ENCODE data around the gene PDE9A. TPM values are rescaled to one million over a fixed set of nuclear protein-coding genes. Genes with fewer than 3 reads are reported as not detected.

The PDE9A gene
- total RNA-seq, 2 experiments from 2014 or later: 6.5 to 7.7 TPM

GRCh38 chr21:42688226-42688840 is 34.9 kb downstream of the PDE9A start:
- no peaks in the 10 kb centered on the region for H3K27me3 Mint-ChIP-seq
- H3K36me3 Mint-ChIP-seq: no peaks in the 10 kb centered on the region
- H3K9me3 Mint-ChIP-seq: no peaks in the 10 kb centered on the region
- DNase-seq: no peak
- peaks cover 16% of the 10 kb centered on the region for H3K4me1 Mint-ChIP-seq
- H3K27ac Mint-ChIP-seq: no peak overlapping the region
- no peak overlapping the region for H3K4me3 Mint-ChIP-seq

DNA sequence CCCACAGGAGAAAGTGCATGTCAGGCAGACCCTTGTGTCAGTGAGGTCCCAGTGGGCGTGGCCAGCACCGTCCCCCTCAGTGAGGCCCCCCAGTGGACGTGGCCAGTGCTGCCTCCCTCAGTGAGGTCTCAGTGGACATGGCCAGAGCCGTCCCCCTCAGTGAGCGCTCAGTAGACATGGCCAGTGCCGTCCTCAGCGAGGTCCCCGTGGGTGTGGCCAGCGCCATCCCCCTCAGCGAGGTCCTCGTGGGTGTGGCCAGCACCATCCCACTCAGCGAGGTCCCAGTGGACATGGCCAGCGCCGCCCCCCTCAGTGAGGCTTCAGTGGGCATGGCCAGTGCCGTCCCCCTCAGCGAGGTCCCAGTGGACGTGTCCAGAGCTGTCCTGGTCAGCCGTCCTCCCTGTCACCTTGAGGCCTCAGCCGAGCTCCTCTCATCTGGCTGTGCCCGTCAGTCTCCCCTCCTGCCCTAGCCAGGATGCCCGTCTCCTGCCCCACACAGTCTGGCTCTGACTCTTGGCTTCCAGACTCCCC is 35.5 kb downstream of the PDE9A start:
- no peak for DNase-seq
- Mint-ChIP-seq H3K36me3 (no peaks in the 10 kb centered on the region), H3K27me3 (no peaks in the 10 kb centered on the region), H3K27ac (no peak overlapping the region), H3K4me1 (peaks cover 10% of the 10 kb centered on the region), H3K4me3 (no peak overlapping the region), H3K9me3 (no peaks in the 10 kb centered on the region)

- Mint-ChIP-seq H3K4me3 (no peak overlapping the region), H3K9me3 (no peaks in the 10 kb centered on the region), H3K27me3 (no peaks in the 10 kb centered on the region), H3K36me3 (no peaks in the 10 kb centered on the region), H3K27ac (no peak overlapping the region), H3K4me1 (no peaks in the 10 kb centered on the region)
- DNase-seq: no peak
These were observed 37.2 kb downstream of the PDE9A start for GRCh38 chr21:42690586-42690985.

- Mint-ChIP-seq H3K4me1 (no peaks in the 10 kb centered on the region), H3K27me3 (no peaks in the 10 kb centered on the region), H3K4me3 (no peak overlapping the region), H3K9me3 (no peaks in the 10 kb centered on the region), H3K27ac (no peak overlapping the region), H3K36me3 (no peaks in the 10 kb centered on the region)
- no peak for DNase-seq
These were observed 38.6 kb downstream of the PDE9A start for GRCh38 chr21:42691901-42692559.

- no peak overlapping the region for H3K4me3 Mint-ChIP-seq
- no peak for DNase-seq
- no peak overlapping the region for H3K27ac Mint-ChIP-seq
- no peaks in the 10 kb centered on the region for H3K9me3 Mint-ChIP-seq
- no peaks in the 10 kb centered on the region for H3K36me3 Mint-ChIP-seq
- H3K27me3 Mint-ChIP-seq: no peaks in the 10 kb centered on the region
- H3K4me1 Mint-ChIP-seq: no peaks in the 10 kb centered on the region
These were observed 39.3 kb downstream of the PDE9A start for GRCh38 chr21:42692688-42693087.

GRCh38 chr21:42694751-42695696 is 41.6 kb downstream of the PDE9A start:
- Mint-ChIP-seq H3K27me3 (no peaks in the 10 kb centered on the region), H3K9me3 (no peaks in the 10 kb centered on the region), H3K27ac (no peak overlapping the region), H3K4me3 (no peak overlapping the region), H3K4me1 (no peaks in the 10 kb centered on the region), H3K36me3 (no peaks in the 10 kb centered on the region)
- DNase-seq: no peak

GRCh38 chr21:42695697-42696380 is 42.4 kb downstream of the PDE9A start:
- H3K4me1 Mint-ChIP-seq: no peaks in the 10 kb centered on the region

GRCh38 chr21:42696501-42697040 is 43.1 kb downstream of the PDE9A start:
- DNase-seq: no peak
- Mint-ChIP-seq H3K27ac (no peak overlapping the region), H3K27me3 (no peaks in the 10 kb centered on the region), H3K36me3 (no peaks in the 10 kb centered on the region), H3K4me3 (no peak overlapping the region), H3K4me1 (no peaks in the 10 kb centered on the region), H3K9me3 (no peaks in the 10 kb centered on the region)

More at GRCh38 chr21:42695697-42696380, 42.4 kb downstream of the PDE9A start:
- Mint-ChIP-seq H3K27ac (no peak overlapping the region), H3K4me3 (no peak overlapping the region), H3K9me3 (no peaks in the 10 kb centered on the region), H3K36me3 (no peaks in the 10 kb centered on the region), H3K27me3 (no peaks in the 10 kb centered on the region)
- DNase-seq: no peak

- no peak for DNase-seq
- Mint-ChIP-seq H3K36me3 (peaks cover 3% of the 10 kb centered on the region), H3K4me1 (no peaks in the 10 kb centered on the region), H3K27ac (no peak overlapping the region), H3K9me3 (no peaks in the 10 kb centered on the region), H3K4me3 (no peak overlapping the region), H3K27me3 (no peaks in the 10 kb centered on the region)
These were observed 45.3 kb downstream of the PDE9A start for GRCh38 chr21:42698733-42699132.

DNA sequence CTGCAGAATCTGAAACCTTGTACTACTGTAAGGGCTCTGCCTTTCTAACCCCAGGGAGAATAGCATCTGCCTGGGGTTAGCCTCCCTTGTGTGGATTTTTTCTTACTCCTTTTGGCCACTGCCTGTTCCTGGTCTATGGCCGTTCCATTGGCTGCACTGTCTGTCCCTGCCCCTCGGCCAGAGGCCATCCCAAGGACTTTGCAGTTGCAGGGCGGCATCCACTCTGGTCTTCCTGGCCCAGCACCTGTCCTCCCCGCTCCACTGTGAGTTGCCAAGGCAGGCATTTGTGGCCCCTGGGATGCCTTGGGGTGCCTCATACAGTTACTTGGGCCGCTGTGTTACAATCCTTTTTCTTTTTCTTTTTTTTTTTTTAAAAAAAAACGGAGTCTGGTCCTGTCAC is 45.8 kb downstream of the PDE9A start:
- no peak overlapping the region for H3K4me3 Mint-ChIP-seq
- no peaks in the 10 kb centered on the region for H3K4me1 Mint-ChIP-seq
- H3K9me3 Mint-ChIP-seq: no peaks in the 10 kb centered on the region
- H3K36me3 Mint-ChIP-seq: peaks cover 3% of the 10 kb centered on the region
- no peak for DNase-seq
- no peak overlapping the region for H3K27ac Mint-ChIP-seq
- H3K27me3 Mint-ChIP-seq: no peaks in the 10 kb centered on the region

DNA sequence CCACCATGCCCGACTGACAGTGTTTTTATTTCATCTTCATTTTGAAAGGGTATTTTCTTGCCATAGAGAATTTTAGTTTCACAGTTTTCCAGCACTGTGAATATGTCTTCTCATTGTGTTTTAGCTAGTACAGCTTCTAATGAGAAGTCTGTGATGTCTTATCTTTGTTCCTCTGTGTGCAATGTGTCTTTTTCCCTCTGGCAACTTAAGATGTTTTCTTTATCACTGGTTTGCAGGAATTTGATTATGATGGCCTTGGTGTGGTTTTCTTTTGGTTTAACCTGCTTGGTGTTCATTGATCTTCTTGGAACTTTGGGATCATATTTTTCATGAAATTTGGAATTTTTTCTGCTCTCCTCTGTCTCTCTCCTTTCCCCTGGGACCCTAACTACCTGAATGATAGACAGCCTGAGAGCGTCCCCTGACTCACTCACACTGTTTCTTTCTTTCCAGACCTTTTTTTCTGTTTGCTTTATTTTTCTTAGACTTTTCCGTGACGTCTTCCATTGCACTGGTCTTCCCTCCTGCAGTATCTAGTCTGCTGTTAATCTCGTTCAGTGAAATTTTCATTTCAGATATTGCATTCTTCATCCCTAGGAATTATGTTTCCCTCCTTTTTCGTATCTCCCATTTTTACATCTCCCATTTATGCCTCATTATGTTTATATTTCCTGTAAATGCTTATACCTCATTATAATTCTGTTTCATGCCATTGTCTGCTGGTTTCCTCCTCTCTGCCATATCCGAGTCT is 48.5 kb downstream of the PDE9A start:
- Mint-ChIP-seq H3K36me3 (peaks cover 3% of the 10 kb centered on the region), H3K4me1 (no peaks in the 10 kb centered on the region), H3K27ac (no peak overlapping the region), H3K4me3 (no peak overlapping the region), H3K27me3 (no peaks in the 10 kb centered on the region), H3K9me3 (no peaks in the 10 kb centered on the region)
- no peak for DNase-seq

DNA sequence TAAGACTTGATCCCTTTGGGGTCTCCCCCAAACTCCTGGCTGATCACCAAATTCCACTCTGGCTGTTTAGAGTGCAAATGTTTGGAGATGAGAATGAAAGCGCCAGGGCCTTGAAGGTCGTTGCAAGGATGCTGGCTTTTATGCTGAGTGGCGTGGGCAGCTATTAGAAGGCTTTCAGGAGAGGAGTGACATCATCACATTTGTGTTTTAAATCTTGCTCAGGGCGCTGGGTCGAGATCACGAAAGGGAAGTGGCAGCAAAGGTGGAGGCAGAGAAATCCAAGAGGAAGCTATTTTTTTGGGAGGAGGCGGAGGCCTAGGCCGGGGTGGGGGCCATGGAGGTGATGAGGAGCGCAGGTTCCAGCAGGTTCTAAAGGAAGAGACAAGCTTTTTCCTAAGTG is 49.3 kb downstream of the PDE9A start:
- Mint-ChIP-seq H3K36me3 (peaks cover 3% of the 10 kb centered on the region), H3K9me3 (no peaks in the 10 kb centered on the region), H3K4me3 (no peak overlapping the region), H3K4me1 (no peaks in the 10 kb centered on the region), H3K27me3 (no peaks in the 10 kb centered on the region), H3K27ac (no peak overlapping the region)
- DNase-seq: no peak

- Mint-ChIP-seq H3K27me3 (no peaks in the 10 kb centered on the region), H3K9me3 (no peaks in the 10 kb centered on the region), H3K27ac (no peak overlapping the region), H3K4me1 (no peaks in the 10 kb centered on the region), H3K36me3 (peaks cover 3% of the 10 kb centered on the region), H3K4me3 (no peak overlapping the region)
- DNase-seq: no peak
These were observed 49.9 kb downstream of the PDE9A start for GRCh38 chr21:42703136-42703908.
